Measurements from ENCODE around the gene COL18A1. TPM values are rescaled to one million over a fixed set of nuclear protein-coding genes. Genes with fewer than 3 reads are reported as not detected.

COL18A1 gene
- total RNA-seq, 1 experiment from 2014 or later, result 3.3 TPM

- Histone ChIP-seq H3K9me3 (ENCODE audit: low read depth, low read length, poor library complexity, severe bottlenecking) (no peaks in the 10 kb centered on the region), H3K27ac (ENCODE audit: low read depth, low read length, poor library complexity, severe bottlenecking) (no peak overlapping the region), H3K27me3 (replicated peaks; ENCODE audit: insufficient read depth, low read depth, low read length, poor library complexity) (no peaks in the 10 kb centered on the region), H3K4me1 (ENCODE audit: insufficient read depth, low read length, poor library complexity, severe bottlenecking) (peaks cover 17% of the 10 kb centered on the region), H3K36me3 (ENCODE audit: insufficient read depth, low read length, poor library complexity, severe bottlenecking) (no peaks in the 10 kb centered on the region), H3K4me3 (ENCODE audit: low read depth, low read length, poor library complexity, severe bottlenecking) (no peak overlapping the region)
- ChIA-PET POLR2A (ENCODE audit: low non-redundant PET) (no interaction called here), CTCF (no interaction called here)
- TF ChIP-seq EZH2 (IDR thresholded peaks at IDR 0.05; ENCODE audit: borderline replicate concordance, low read depth, low read length, poor library complexity, severe bottlenecking), result no peak
- TF ChIP-seq, protein P1, sequence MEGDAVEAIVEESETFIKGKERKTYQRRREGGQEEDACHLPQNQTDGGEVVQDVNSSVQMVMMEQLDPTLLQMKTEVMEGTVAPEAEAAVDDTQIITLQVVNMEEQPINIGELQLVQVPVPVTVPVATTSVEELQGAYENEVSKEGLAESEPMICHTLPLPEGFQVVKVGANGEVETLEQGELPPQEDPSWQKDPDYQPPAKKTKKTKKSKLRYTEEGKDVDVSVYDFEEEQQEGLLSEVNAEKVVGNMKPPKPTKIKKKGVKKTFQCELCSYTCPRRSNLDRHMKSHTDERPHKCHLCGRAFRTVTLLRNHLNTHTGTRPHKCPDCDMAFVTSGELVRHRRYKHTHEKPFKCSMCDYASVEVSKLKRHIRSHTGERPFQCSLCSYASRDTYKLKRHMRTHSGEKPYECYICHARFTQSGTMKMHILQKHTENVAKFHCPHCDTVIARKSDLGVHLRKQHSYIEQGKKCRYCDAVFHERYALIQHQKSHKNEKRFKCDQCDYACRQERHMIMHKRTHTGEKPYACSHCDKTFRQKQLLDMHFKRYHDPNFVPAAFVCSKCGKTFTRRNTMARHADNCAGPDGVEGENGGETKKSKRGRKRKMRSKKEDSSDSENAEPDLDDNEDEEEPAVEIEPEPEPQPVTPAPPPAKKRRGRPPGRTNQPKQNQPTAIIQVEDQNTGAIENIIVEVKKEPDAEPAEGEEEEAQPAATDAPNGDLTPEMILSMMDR (conservative IDR thresholded peaks at IDR 0.05; ENCODE audit: low read depth, low read length), result no peak
- no peak for DNase-seq (ENCODE audit: low spot score)
- intact Hi-C loops (cut with micrococcal nuclease; ENCODE audit: unreplicated experiment), result no loop called here
- no TSS peak for BruUV-seq (replicated peaks)
Measured at GRCh38 chr21:45475004-45475685, 70.2 kb downstream of the COL18A1 start.

- BruUV-seq (replicated peaks), result no TSS peak
- Histone ChIP-seq H3K36me3 (ENCODE audit: insufficient read depth, low read length, poor library complexity, severe bottlenecking) (no peaks in the 10 kb centered on the region), H3K9me3 (ENCODE audit: low read depth, low read length, poor library complexity, severe bottlenecking) (no peaks in the 10 kb centered on the region), H3K27me3 (replicated peaks; ENCODE audit: insufficient read depth, low read depth, low read length, poor library complexity) (no peaks in the 10 kb centered on the region), H3K27ac (ENCODE audit: low read depth, low read length, poor library complexity, severe bottlenecking) (no peak overlapping the region), H3K4me1 (ENCODE audit: insufficient read depth, low read length, poor library complexity, severe bottlenecking) (peaks cover 17% of the 10 kb centered on the region), H3K4me3 (ENCODE audit: low read depth, low read length, poor library complexity, severe bottlenecking) (no peak overlapping the region)
- intact Hi-C loops (cut with micrococcal nuclease; ENCODE audit: unreplicated experiment), result no loop called here
- ChIA-PET POLR2A (ENCODE audit: low non-redundant PET) (no interaction called here), CTCF (no interaction called here)
- TF ChIP-seq, protein P1 (conservative IDR thresholded peaks at IDR 0.05; ENCODE audit: low read depth, low read length), result no peak
- no peak for TF ChIP-seq EZH2 (IDR thresholded peaks at IDR 0.05; ENCODE audit: borderline replicate concordance, low read depth, low read length, poor library complexity, severe bottlenecking)
- DNase-seq (ENCODE audit: low spot score), result no peak
Measured at GRCh38 chr21:45475797-45476570, 71.0 kb downstream of the COL18A1 start.

GRCh38 chr21:45476582-45476981 lies 71.6 kb downstream of the COL18A1 start:
- Histone ChIP-seq H3K36me3 (ENCODE audit: insufficient read depth, low read length, poor library complexity, severe bottlenecking) (no peaks in the 10 kb centered on the region), H3K4me1 (ENCODE audit: insufficient read depth, low read length, poor library complexity, severe bottlenecking) (peaks cover 13% of the 10 kb centered on the region), H3K9me3 (ENCODE audit: low read depth, low read length, poor library complexity, severe bottlenecking) (no peaks in the 10 kb centered on the region), H3K4me3 (ENCODE audit: low read depth, low read length, poor library complexity, severe bottlenecking) (no peak overlapping the region), H3K27me3 (replicated peaks; ENCODE audit: insufficient read depth, low read depth, low read length, poor library complexity) (no peaks in the 10 kb centered on the region), H3K27ac (ENCODE audit: low read depth, low read length, poor library complexity, severe bottlenecking) (no peak overlapping the region)
- no peak for DNase-seq (ENCODE audit: low spot score)
- BruUV-seq (replicated peaks), result no TSS peak
- POLR2A ChIA-PET (ENCODE audit: low non-redundant PET), result no interaction called here
- intact Hi-C loops (cut with micrococcal nuclease; ENCODE audit: unreplicated experiment), result no loop called here
- no peak for TF ChIP-seq EZH2 (IDR thresholded peaks at IDR 0.05; ENCODE audit: borderline replicate concordance, low read depth, low read length, poor library complexity, severe bottlenecking)
- TF ChIP-seq, protein P1 (conservative IDR thresholded peaks at IDR 0.05; ENCODE audit: low read depth, low read length), result no peak
- CTCF ChIA-PET, result no interaction called here
